NT2/D1 (cell line): ENCODE results near the gene PKNOX2.

ENCODE experiments used
- DNase-seq: peaks from one replicate; pipeline ENCODE4 v3.0.0-alpha.2; 2011; ENCODE audit warnings: low read depth, low spot score
- H3K27me3 ChIP-seq: 2 replicates; pipeline ENCODE4 v1.6.0; 2011; ENCODE audit warnings: mild to moderate bottlenecking; ENCODE audit not compliant: insufficient read length, insufficient read depth
- H3K36me3 ChIP-seq: 2 replicates; pipeline ENCODE4 v1.6.1; 2011; ENCODE audit warnings: mild to moderate bottlenecking, low read length, mixed read lengths; ENCODE audit not compliant: insufficient read depth, insufficient read length
- H3K4me1 ChIP-seq: 2 replicates; pipeline ENCODE4 v1.5.1; 2011; ENCODE audit not compliant: insufficient read depth, insufficient read length
- H3K4me3 ChIP-seq: 2 replicates; pipeline ENCODE4 v1.5.1; 2011; ENCODE audit warnings: low read depth; ENCODE audit not compliant: insufficient read length
- H3K9ac ChIP-seq: 2 replicates; pipeline ENCODE4 v1.6.0; 2011; ENCODE audit warnings: low read depth; ENCODE audit not compliant: insufficient read length
- H3K9me3 ChIP-seq: 2 replicates; pipeline ENCODE4 v1.5.1; 2011; ENCODE audit warnings: mild to moderate bottlenecking, low read length; ENCODE audit not compliant: insufficient read depth
- SUZ12 ChIP-seq: IDR thresholded peaks from 2 replicates; pipeline ENCODE4 v1.6.1; 2011; ENCODE audit not compliant: insufficient read length, insufficient read depth; ENCODE audit errors: extremely low read depth
- YY1 ChIP-seq: IDR thresholded peaks from 2 replicates; pipeline ENCODE4 v1.6.1; 2011; ENCODE audit not compliant: insufficient read length, insufficient read depth
- ZNF274 ChIP-seq: IDR thresholded peaks from 2 replicates; pipeline ENCODE4 v1.6.1; 2011; ENCODE audit warnings: mild to moderate bottlenecking, low read depth, low read length

The PKNOX2 gene

DNA sequence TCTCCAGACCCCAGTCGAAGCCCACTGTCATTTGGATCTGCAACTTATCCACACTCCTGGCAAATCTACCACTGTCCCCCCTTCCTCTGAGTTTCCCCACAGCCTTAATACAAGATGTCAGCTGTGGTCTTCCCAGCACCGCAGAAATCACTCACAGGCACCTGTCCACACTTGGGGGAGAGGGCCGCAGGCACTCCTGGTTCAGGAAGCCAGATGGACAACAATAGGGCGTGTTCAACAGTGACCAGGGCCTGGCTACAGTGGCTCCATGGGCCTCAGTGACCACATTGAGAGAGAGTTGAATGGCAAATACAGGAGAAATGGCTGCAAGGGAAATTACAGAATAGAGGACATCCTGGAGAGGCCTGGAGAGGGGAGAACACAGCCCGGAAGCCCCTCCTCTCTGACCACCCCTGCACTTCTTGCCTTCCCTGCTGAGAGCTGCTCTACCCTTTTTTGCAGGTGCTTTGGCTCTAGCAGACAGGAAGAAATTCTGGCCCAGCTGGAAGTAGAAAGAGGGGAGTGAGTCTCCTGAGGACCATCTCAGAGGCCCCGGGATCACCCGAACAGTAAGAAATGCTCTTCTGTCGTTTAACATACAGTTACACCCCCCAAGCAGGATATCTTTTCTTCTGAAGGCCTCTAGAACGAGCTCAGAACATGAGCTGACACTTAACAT, 166.9 kb downstream of the PKNOX2 start:
- Histone ChIP-seq H3K9me3 (no peaks in the 10 kb centered on the region), H3K4me3 (no peak overlapping the region), H3K9ac (no peak overlapping the region), H3K36me3 (no peaks in the 10 kb centered on the region), H3K4me1 (peaks cover 3% of the 10 kb centered on the region), H3K27me3 (no peaks in the 10 kb centered on the region)
- TF ChIP-seq SUZ12 (no peak), YY1 (no peak), ZNF274 (no peak)
- no peak for DNase-seq

DNA sequence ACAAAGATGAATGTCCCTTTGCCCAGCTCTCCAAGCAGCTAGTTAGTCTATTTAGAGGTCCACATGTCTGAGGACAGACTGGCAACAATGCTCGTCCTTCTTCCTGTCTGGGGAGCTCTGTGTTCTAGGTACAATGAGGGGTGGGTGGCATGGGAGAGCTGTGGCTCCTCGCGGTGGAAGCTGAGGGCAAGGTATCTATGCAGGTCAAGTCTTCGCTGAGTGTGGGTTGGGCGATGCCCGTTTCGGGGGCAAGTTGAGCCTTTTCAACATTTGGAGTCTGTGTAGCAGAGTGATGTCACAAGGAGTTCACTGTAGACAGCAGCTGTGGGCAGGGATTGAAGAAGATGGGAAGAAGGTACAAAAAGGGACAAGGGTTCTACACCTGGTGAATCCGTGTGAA, 168.3 kb downstream of the PKNOX2 start:
- DNase-seq: no peak
- no peaks in the 10 kb centered on the region for H3K9me3 ChIP-seq
- H3K4me3 ChIP-seq: no peak overlapping the region
- no peaks in the 10 kb centered on the region for H3K27me3 ChIP-seq
- H3K36me3 ChIP-seq: no peaks in the 10 kb centered on the region
- peaks cover 3% of the 10 kb centered on the region for H3K4me1 ChIP-seq
- H3K9ac ChIP-seq: no peak overlapping the region
- TF ChIP-seq SUZ12: no peak

DNA sequence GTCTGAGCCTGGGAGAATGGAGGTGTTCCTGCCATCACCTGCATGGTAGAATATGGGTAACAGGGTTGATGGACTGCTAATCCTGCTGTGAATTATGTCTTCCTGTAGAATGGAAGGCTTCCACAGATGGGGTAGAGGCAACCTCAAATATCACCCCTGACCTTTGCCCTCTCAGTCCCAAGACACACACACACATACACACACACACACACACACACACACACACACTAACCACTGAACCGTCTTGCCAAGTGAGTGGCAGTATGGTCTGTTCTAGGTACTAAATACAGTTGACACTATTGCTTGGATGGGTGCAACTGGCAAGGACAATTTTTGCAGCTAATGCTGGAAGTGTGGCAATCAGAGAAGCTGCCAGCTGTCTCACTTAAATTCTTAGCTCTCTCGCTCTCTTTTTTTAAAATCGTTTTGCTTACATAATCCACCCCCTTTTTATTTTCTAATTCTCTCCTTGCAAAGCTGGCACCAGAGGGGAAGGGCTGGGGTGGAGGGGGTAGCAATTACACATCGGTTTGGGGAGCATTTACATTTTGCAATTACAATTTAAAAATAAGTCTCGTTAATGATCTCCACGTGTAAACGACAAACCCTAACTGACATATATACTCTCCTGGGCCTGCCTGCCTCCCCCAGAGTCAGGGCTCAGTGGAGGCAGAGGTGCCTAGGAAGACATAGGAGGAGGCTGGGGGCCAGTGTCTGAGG, 169.0 kb downstream of the PKNOX2 start:
- H3K9me3 ChIP-seq: no peaks in the 10 kb centered on the region
- no peaks in the 10 kb centered on the region for H3K27me3 ChIP-seq
- no peaks in the 10 kb centered on the region for H3K36me3 ChIP-seq
- no peak overlapping the region for H3K4me3 ChIP-seq
- no peak for DNase-seq
- no peak overlapping the region for H3K9ac ChIP-seq
- peaks cover 3% of the 10 kb centered on the region for H3K4me1 ChIP-seq
- TF ChIP-seq YY1 (no peak), ZNF274 (no peak)

DNA sequence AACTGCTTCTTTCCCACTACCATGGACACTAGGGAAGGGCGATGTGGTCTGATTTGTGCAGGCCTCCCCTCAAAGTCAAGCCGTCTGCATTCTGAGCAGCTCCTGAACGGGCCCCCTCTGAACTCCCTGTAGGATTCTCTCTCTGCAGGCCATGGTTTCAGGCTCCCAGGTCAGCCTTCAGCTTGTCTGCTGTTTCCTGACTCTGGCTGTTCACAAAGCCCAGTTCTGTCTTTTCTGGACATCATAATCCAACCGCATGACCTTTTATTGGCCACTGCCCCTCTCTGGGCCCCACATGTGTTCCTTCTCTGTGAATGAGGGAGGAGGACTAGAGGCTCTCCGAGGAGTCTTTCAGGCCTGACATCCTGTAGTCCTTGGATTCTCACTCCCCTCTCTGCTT, 170.6 kb downstream of the PKNOX2 start:
- no peak for DNase-seq
- Histone ChIP-seq H3K9ac (no peak overlapping the region), H3K4me1 (peaks cover 2% of the 10 kb centered on the region), H3K36me3 (no peaks in the 10 kb centered on the region), H3K4me3 (no peak overlapping the region), H3K27me3 (no peaks in the 10 kb centered on the region), H3K9me3 (no peaks in the 10 kb centered on the region)
- TF ChIP-seq SUZ12 (no peak), YY1 (no peak), ZNF274 (no peak)

DNA sequence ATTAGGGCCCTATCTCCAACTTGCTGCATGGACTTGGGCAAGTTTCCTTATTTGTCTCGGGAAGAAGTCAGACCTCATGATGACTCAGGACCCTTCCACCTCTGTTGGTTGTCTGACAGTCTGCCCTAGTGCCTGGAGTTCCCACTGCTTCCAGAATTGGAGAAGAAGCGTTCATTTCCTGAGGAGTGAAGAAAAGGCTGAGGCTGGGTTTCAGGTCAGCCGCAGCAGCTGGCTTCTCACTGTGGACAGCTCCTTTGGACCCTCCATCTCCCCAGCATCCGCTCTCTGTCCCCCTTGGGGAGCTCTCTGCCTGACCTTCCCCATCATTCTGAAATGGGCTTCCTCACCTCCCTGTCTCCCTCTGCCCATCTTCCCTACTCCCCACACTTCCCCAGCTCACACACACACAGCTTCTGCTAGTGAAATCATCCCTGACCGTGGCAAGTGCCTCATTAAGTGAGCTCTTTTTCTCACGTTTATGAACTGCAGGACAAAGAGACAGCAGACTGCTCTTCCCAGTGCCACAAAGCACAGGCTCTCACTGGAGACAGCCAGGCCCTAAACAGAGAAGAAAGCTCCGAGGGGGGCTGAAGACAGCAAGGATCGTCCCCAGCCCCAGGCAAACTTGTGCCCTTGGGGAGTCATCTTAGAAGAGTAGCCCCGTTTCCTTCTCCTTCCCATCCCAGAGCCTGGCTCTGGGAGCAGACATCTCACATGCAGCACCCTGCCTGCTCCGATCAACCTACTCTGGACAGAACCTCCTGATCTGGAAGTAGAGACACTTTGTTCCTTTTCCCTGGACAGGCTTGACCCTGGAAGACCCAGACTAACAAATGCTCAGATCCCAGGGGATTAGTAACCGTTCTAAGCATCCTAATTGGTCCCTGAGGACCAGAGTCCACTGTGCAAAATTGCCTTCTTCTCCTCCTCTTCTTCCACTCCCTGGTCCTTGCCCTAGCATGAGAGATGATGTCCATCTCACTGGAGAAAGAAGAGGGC, 173.6 kb downstream of the PKNOX2 start:
- Histone ChIP-seq H3K4me3 (no peak overlapping the region), H3K9ac (peak overlapping the region; percentile 21), H3K4me1 (peaks cover 11% of the 10 kb centered on the region), H3K36me3 (no peaks in the 10 kb centered on the region), H3K9me3 (no peaks in the 10 kb centered on the region), H3K27me3 (no peaks in the 10 kb centered on the region)
- TF ChIP-seq ZNF274: no peak
- TF ChIP-seq SUZ12: no peak
- TF ChIP-seq YY1: no peak
- no peak for DNase-seq

DNA sequence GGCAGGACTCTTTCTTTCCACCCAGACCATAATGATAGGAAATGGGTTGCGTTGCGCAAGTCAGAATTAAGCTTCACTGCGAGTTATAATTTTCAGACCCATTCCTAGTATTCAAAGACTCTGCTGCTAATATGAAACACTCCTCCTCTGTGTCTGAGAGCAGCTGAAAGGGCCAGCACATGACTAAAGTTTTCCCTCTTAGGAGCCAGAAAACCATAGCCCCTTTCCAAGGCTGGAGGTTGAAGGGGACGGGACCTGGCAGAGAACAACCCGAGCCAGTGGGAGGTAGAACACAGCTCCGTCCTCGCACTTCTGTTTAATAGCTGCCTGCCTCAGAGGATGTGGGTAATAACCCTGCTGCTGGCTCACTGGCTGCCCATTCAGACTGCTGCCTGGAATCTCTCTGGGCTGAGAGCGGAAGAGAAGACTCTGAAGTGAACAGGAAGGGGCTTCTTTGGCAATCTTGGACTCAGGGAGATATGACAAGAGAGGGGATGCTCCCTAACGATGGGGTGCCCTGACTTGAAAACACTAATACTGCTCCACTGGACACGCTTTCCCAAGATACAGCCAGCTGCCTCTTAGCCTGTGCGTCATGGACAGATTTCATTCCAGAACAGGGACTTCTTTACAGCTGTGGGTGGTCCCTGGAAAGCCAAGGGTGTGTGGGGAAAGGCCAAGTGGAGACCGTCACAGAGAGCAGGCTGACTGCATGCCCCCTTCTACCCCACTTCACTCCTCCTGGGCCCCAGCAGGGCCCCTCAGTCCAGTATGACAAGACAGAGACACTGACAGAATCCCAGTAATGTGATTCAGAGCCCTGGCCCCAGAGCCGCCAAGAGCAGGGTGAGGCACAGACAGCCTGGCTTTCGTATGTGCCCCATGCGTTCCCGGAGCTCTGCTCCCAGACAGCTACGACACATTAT, 174.6 kb downstream of the PKNOX2 start:
- no peak for TF ChIP-seq YY1
- no peak for TF ChIP-seq SUZ12
- no peak for TF ChIP-seq ZNF274
- no peak overlapping the region for H3K4me3 ChIP-seq
- H3K9me3 ChIP-seq: no peaks in the 10 kb centered on the region
- no peaks in the 10 kb centered on the region for H3K27me3 ChIP-seq
- no peak for DNase-seq
- H3K36me3 ChIP-seq: no peaks in the 10 kb centered on the region
- peaks cover 12% of the 10 kb centered on the region for H3K4me1 ChIP-seq
- H3K9ac ChIP-seq: no peak overlapping the region
